WTC11 (cell line): Measurements from ENCODE around the gene TAF15. TPM values are rescaled to one million over a fixed set of nuclear protein-coding genes. Genes with fewer than 3 reads are reported as not detected.

Experiments
- ATAC-seq: fragments of 200-7000 bp; cut with Tn5 transposase; 2 replicates; pipeline ENCODE4 v1.10.0; 2021; ENCODE audit warnings: mild to moderate bottlenecking, moderate library complexity
- CTCF ChIA-PET: fragments of 300-600 bp; sonication (Branson Sonifier 250); formaldehyde crosslinking; loops from one replicate; lab custom pipeline; 2021; ENCODE audit warnings: antibody characterized with exemption; lab: Charles Lee
- POLR2A ChIA-PET: fragments of 350-600 bp; sonication (Branson Sonifier 250); formaldehyde crosslinking; loops from one replicate; lab custom pipeline; 2021; ENCODE audit warnings: antibody characterized with exemption; lab: Charles Lee
- DNase-seq: peaks from one replicate; pipeline ENCODE4 v3.0.0; 2021; ENCODE audit warnings: low spot score
- H3K27ac Mint-ChIP-seq: 2 replicates; pipeline ENCODE4 v1.8.0; 2021; ENCODE audit warnings: mixed read lengths
- H3K27me3 Mint-ChIP-seq: 2 replicates; pipeline ENCODE4 v1.8.0; 2021; ENCODE audit warnings: low read depth, mild to moderate bottlenecking, moderate library complexity, mixed read lengths
- H3K36me3 Mint-ChIP-seq: 2 replicates; pipeline ENCODE4 v1.8.0; 2021; ENCODE audit warnings: mixed read lengths
- H3K4me1 Mint-ChIP-seq: 2 replicates; pipeline ENCODE4 v1.8.0; 2022; ENCODE audit warnings: mixed read lengths
- H3K4me3 Mint-ChIP-seq: 2 replicates; pipeline ENCODE4 v1.8.0; 2021; ENCODE audit warnings: mild to moderate bottlenecking, moderate library complexity, mixed read lengths
- H3K9me3 Mint-ChIP-seq: 2 replicates; pipeline ENCODE4 v1.8.0; 2021; ENCODE audit warnings: mixed read lengths
- ATF6 ChIP-seq: sonication (generic); formaldehyde crosslinking; IDR thresholded peaks from 2 replicates; pipeline ENCODE4 v1.8.1; 2023; ENCODE audit warnings: mild to moderate bottlenecking, missing genetic modification reagents
- CBFB ChIP-seq: sonication (generic); formaldehyde crosslinking; IDR thresholded peaks from 2 replicates; pipeline ENCODE4 v1.8.1; 2022; ENCODE audit warnings: mild to moderate bottlenecking, low read depth, missing genetic modification reagents
- CDX4 ChIP-seq: fragments of 250-450 bp; sonication (Bioruptor Pico); IDR thresholded peaks from 2 replicates; pipeline ENCODE4 v1.9.0; 2021; ENCODE audit warnings: moderate library complexity, mild to moderate bottlenecking, inconsistent platforms, borderline replicate concordance
- CREM ChIP-seq: sonication (generic); formaldehyde crosslinking; IDR thresholded peaks from 2 replicates; pipeline ENCODE4 v1.8.1; 2022; ENCODE audit warnings: mild to moderate bottlenecking, missing genetic modification reagents, moderate library complexity
- ELF4 ChIP-seq: sonication (generic); formaldehyde crosslinking; IDR thresholded peaks from 2 replicates; pipeline ENCODE4 v1.8.1; 2022; ENCODE audit warnings: low read depth, mild to moderate bottlenecking, moderate library complexity, missing genetic modification reagents
- EMX1 ChIP-seq: fragments of 250-450 bp; sonication (Bioruptor Pico); IDR thresholded peaks from 2 replicates; pipeline ENCODE4 v1.8.0; 2021; ENCODE audit warnings: mild to moderate bottlenecking
- ESRRA ChIP-seq: sonication (generic); formaldehyde crosslinking; IDR thresholded peaks from 2 replicates; pipeline ENCODE4 v1.8.1; 2022; ENCODE audit warnings: mild to moderate bottlenecking, missing genetic modification reagents, borderline replicate concordance
- FOXJ3 ChIP-seq: sonication (generic); formaldehyde crosslinking; IDR thresholded peaks from 2 replicates; pipeline ENCODE4 v1.9.0; 2021; ENCODE audit warnings: missing genetic modification reagents, mild to moderate bottlenecking, borderline replicate concordance
- GRHL2 ChIP-seq: fragments of 250-450 bp; sonication (Bioruptor Pico); IDR thresholded peaks from 2 replicates; pipeline ENCODE4 v1.8.0; 2022; ENCODE audit warnings: mild to moderate bottlenecking, moderate library complexity; ENCODE audit not compliant: insufficient replicate concordance, severe bottlenecking
- JUN ChIP-seq: sonication (generic); formaldehyde crosslinking; IDR thresholded peaks from 2 replicates; pipeline ENCODE4 v1.8.0; 2023; ENCODE audit warnings: mild to moderate bottlenecking, missing genetic modification reagents
- KAT7 ChIP-seq: sonication (generic); formaldehyde crosslinking; IDR thresholded peaks from 2 replicates; pipeline ENCODE4 v1.8.1; 2023; ENCODE audit warnings: missing genetic modification reagents, mild to moderate bottlenecking, borderline replicate concordance
- MAX ChIP-seq: sonication (generic); formaldehyde crosslinking; IDR thresholded peaks from 2 replicates; pipeline ENCODE4 v1.8.0; 2022; ENCODE audit warnings: mild to moderate bottlenecking, missing genetic modification reagents
- MYBL2 ChIP-seq: sonication (generic); formaldehyde crosslinking; IDR thresholded peaks from 2 replicates; pipeline ENCODE4 v1.8.1; 2023; ENCODE audit warnings: mild to moderate bottlenecking, moderate library complexity, missing genetic modification reagents
- NFATC4 ChIP-seq: fragments of 250-450 bp; sonication (Bioruptor Pico); IDR thresholded peaks from 2 replicates; pipeline ENCODE4 v1.9.0; 2021; ENCODE audit warnings: mild to moderate bottlenecking
- PRDM15 ChIP-seq: sonication (generic); formaldehyde crosslinking; IDR thresholded peaks from 2 replicates; pipeline ENCODE4 v1.8.0; 2022; ENCODE audit warnings: missing genetic modification reagents
- RELA ChIP-seq: sonication (generic); formaldehyde crosslinking; IDR thresholded peaks from 2 replicates; pipeline ENCODE4 v1.8.1; 2022; ENCODE audit warnings: missing genetic modification reagents, mild to moderate bottlenecking, borderline replicate concordance
- SP1 ChIP-seq: sonication (generic); formaldehyde crosslinking; conservative IDR thresholded peaks from 2 replicates; pipeline ENCODE4 v1.8.1; 2022; ENCODE audit warnings: missing genetic modification reagents
- TCF7 ChIP-seq: sonication (generic); formaldehyde crosslinking; IDR thresholded peaks from 2 replicates; pipeline ENCODE4 v1.8.0; 2022; ENCODE audit warnings: mild to moderate bottlenecking, low read depth, missing genetic modification reagents, moderate library complexity
- TEAD1 ChIP-seq: sonication (generic); formaldehyde crosslinking; IDR thresholded peaks from 2 replicates; pipeline ENCODE4 v1.8.0; 2022; ENCODE audit warnings: mild to moderate bottlenecking, missing genetic modification reagents
- TEAD4 ChIP-seq: sonication (generic); formaldehyde crosslinking; IDR thresholded peaks from 2 replicates; pipeline ENCODE4 v1.8.0; 2022; ENCODE audit warnings: mild to moderate bottlenecking, missing genetic modification reagents
- total RNA-seq: library from RNA; stranded (reverse); gene quantifications from 3 replicates; pipeline ENCODE4 v1.2.3, GENCODE V29; 2021

The TAF15 gene
- total RNA-seq, 1 experiment from 2014 or later, result 273 TPM

DNA sequence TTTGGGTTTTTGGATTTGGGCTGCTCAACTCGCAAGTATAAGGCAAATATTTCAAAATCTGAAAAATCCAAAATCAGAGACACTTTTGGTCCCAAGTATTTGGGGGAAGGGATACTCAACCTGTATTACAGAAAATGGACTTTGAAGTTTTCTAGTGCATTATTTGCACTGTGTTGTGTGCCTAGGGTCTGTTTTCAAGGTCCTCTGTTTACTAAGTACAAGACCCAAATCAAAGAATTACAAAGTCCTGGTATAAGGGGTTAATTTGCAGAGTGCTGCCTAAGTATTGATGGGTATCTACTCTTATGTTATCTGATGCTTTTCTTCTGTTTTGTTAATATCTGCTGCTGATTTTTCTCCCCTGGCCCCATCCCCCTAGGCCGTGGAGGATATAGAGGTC, 34.4 kb downstream of the TAF15 start:
- Mint-ChIP-seq H3K9me3 (no peaks in the 10 kb centered on the region), H3K27ac (no peak overlapping the region; the same call in 1 of the 2 replicates), H3K4me3 (no peak overlapping the region), H3K27me3 (no peaks in the 10 kb centered on the region), H3K36me3 (peaks cover 70% of the 10 kb centered on the region), H3K4me1 (no peaks in the 10 kb centered on the region)
- TF ChIP-seq CBFB (no peak), KAT7 (CRISPR knock-in tag) (no peak), TEAD1 (no peak), PRDM15 (no peak), FOXJ3 (CRISPR knock-in tag) (no peak), TCF7 (CRISPR knock-in tag) (no peak), GRHL2 (no peak), MAX (CRISPR knock-in tag) (no peak), JUN (no peak)
- ChIA-PET CTCF (no interaction called here), POLR2A (no interaction called here)
- ATAC-seq, result no peak
- DNase-seq, result no peak

DNA sequence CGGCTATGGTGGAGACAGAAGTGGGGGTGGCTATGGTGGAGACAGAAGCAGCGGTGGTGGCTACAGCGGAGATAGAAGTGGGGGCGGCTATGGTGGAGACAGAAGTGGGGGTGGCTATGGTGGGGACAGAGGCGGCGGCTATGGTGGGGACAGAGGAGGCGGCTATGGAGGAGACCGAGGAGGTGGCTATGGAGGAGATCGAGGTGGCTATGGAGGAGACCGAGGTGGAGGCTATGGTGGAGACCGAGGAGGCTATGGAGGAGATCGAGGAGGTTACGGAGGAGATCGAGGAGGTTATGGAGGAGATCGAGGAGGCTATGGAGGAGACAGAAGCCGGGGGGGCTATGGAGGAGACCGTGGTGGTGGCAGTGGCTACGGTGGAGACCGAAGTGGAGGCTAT, 35.3 kb downstream of the TAF15 start:
- ChIA-PET CTCF (no interaction called here), POLR2A (no interaction called here)
- ATAC-seq (no peak), DNase-seq (no peak)
- Mint-ChIP-seq H3K36me3 (peaks cover 69% of the 10 kb centered on the region), H3K4me1 (peaks cover 1% of the 10 kb centered on the region), H3K27me3 (no peaks in the 10 kb centered on the region), H3K9me3 (no peaks in the 10 kb centered on the region), H3K27ac (no peak overlapping the region), H3K4me3 (no peak overlapping the region)
- no peak for TF ChIP-seq CREM (CRISPR knock-in tag)

DNA sequence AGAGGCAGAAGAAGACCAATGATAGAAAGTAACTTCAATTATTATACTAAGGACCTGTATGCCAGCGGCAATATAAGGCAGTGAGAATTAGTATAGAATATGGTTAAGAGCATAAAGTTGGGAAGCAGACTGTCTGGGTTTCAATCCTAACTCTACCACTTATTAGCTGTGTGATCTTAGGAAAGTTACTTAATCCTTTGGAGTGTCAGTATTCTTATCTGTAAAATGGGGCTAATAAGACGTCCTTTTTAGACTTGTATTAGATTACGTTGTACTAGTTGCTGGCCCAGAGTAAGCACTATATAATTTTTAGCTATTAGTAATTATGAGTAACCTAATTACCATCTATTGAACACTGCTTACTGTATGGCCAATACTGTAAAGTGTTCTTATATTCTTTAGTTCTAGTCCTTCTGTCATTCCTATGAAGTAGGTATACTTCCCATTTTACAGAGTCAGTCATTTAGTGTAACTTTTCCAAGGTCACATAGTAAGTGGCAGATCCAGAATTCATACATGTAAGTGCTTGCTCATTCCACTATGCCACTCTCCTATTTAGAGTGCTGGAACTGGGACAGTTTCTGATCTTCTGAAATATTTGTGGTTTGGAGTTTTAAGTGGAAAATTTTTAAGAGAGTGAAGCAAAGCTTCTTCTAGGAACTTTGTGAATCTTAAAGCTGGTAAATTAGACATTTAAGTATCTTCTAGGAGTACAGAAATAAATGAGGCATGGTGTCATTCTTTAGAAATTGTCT, 36.9 kb downstream of the TAF15 start:
- CTCF ChIA-PET, result interaction anchor here (0.6 kb wide), 1 partner anchor 170 kb away, joined by 4 read pairs; no protein-coding TSS in a partner anchor
- H3K27me3 Mint-ChIP-seq, result no peaks in the 10 kb centered on the region
- peaks cover 68% of the 10 kb centered on the region for H3K36me3 Mint-ChIP-seq
- H3K27ac Mint-ChIP-seq, result no peak overlapping the region
- peaks cover 11% of the 10 kb centered on the region for H3K4me1 Mint-ChIP-seq
- DNase-seq (no peak), ATAC-seq (no peak)
- no peak overlapping the region for H3K4me3 Mint-ChIP-seq
- POLR2A ChIA-PET, result no interaction called here
- H3K9me3 Mint-ChIP-seq, result no peaks in the 10 kb centered on the region
- TF ChIP-seq ELF4 (CRISPR knock-in tag) (no peak), PRDM15 (no peak), ESRRA (CRISPR knock-in tag) (no peak), EMX1 (CRISPR knock-in tag) (no peak), ATF6 (CRISPR knock-in tag) (no peak), CDX4 (CRISPR knock-in tag) (no peak), MAX (CRISPR knock-in tag) (no peak), NFATC4 (CRISPR knock-in tag) (no peak), CBFB (no peak), SP1 (CRISPR knock-in tag) (no peak), RELA (CRISPR knock-in tag) (no peak), MYBL2 (CRISPR knock-in tag) (no peak), TEAD4 (CRISPR knock-in tag) (no peak)
